H9 (cell line): ENCODE measurements around the gene ZFYVE28. TPM values are rescaled to one million over a fixed set of nuclear protein-coding genes. Genes with fewer than 3 reads are reported as not detected.
A peak's percentile ranks its signal among the peaks of the same experiment; 100 is the strongest.
"Not testable (repeated sequence)": the region's sequence is repeated elsewhere in the genome, so short reads cannot be mapped to it uniquely, and the experiment has no call there.

ENCODE experiments used
- DNase-seq: peaks from one replicate; pipeline ENCODE4 v3.0.0-alpha.2; 2017
- H2AFZ ChIP-seq: one replicate; pipeline ENCODE4 v1.6.1; 2013; ENCODE audit warnings: mild to moderate bottlenecking, low read length, control low read depth, moderate library complexity
- H2AK5ac ChIP-seq: 2 replicates; pipeline ENCODE4 v1.6.1; 2013; ENCODE audit warnings: low read length, control low read depth, mixed read lengths; ENCODE audit not compliant: insufficient read length
- H2BK120ac ChIP-seq: one replicate; pipeline ENCODE4 v1.6.1; 2013; ENCODE audit warnings: low read depth, mild to moderate bottlenecking, low read length, control low read depth, inconsistent platforms; ENCODE audit not compliant: poor library complexity, severe bottlenecking
- H2BK12ac ChIP-seq: 2 replicates; pipeline ENCODE4 v1.6.1; 2013; ENCODE audit warnings: low read length, control low read depth, mixed read lengths, low read depth; ENCODE audit not compliant: insufficient read length
- H2BK15ac ChIP-seq: 2 replicates; pipeline ENCODE4 v1.6.1; 2013; ENCODE audit warnings: low read depth, low read length, control low read depth
- H2BK20ac ChIP-seq: one replicate; pipeline ENCODE4 v1.6.1; 2013; ENCODE audit warnings: low read depth, mild to moderate bottlenecking, low read length, control low read depth, inconsistent platforms; ENCODE audit not compliant: poor library complexity, severe bottlenecking
- H2BK5ac ChIP-seq: 2 replicates; pipeline ENCODE4 v1.6.1; 2013; ENCODE audit warnings: low read length, control low read depth, mixed read lengths; ENCODE audit not compliant: insufficient read length
- H3K14ac ChIP-seq: 2 replicates; pipeline ENCODE4 v1.6.1; 2013; ENCODE audit warnings: low read length, control low read depth; ENCODE audit not compliant: insufficient read depth
- H3K18ac ChIP-seq: 2 replicates; pipeline ENCODE4 v1.6.1; 2013; ENCODE audit warnings: low read depth, mild to moderate bottlenecking, mixed read lengths, low read length, control low read depth; ENCODE audit not compliant: insufficient read length
- H3K23ac ChIP-seq: 2 replicates; pipeline ENCODE4 v1.6.1; 2013; ENCODE audit warnings: low read length, control low read depth, mixed read lengths, low read depth; ENCODE audit not compliant: insufficient read length
- H3K23me2 ChIP-seq: 2 replicates; pipeline ENCODE4 v1.6.1; 2013; ENCODE audit warnings: low read depth, mild to moderate bottlenecking, mixed read lengths, low read length, control low read depth; ENCODE audit not compliant: insufficient read length, poor library complexity, severe bottlenecking
- H3K27ac ChIP-seq: 2 replicates; pipeline ENCODE4 v1.5.1; 2013; ENCODE audit warnings: low read length, control low read depth, mixed read lengths, low read depth; ENCODE audit not compliant: insufficient read length
- H3K27me3 ChIP-seq: 2 replicates; pipeline ENCODE4 v1.6.1; 2013; ENCODE audit warnings: low read length, control low read depth, inconsistent platforms; ENCODE audit not compliant: insufficient read depth
- H3K4ac ChIP-seq: 2 replicates; pipeline ENCODE4 v1.6.1; 2013; ENCODE audit warnings: low read depth, mild to moderate bottlenecking, control low read depth, inconsistent platforms, low read length, moderate library complexity
- H3K4me1 ChIP-seq: 2 replicates; pipeline ENCODE4 v1.6.1; 2013; ENCODE audit warnings: low read length, control low read depth, inconsistent platforms; ENCODE audit not compliant: insufficient read depth
- H3K4me2 ChIP-seq: 2 replicates; pipeline ENCODE4 v1.6.1; 2013; ENCODE audit warnings: low read length, control low read depth, mixed read lengths; ENCODE audit not compliant: insufficient read length, insufficient read depth
- H3K56ac ChIP-seq: 2 replicates; pipeline ENCODE4 v1.6.1; 2013; ENCODE audit warnings: low read depth, mild to moderate bottlenecking, mixed read lengths, low read length, control low read depth; ENCODE audit not compliant: insufficient read length
- H3K79me1 ChIP-seq: 2 replicates; pipeline ENCODE4 v1.6.1; 2013; ENCODE audit warnings: low read depth, mild to moderate bottlenecking, moderate library complexity, low read length, control low read depth, inconsistent platforms; ENCODE audit not compliant: insufficient read depth, poor library complexity, severe bottlenecking
- H3K79me2 ChIP-seq: 2 replicates; pipeline ENCODE4 v1.6.1; 2013; ENCODE audit warnings: low read length, control low read depth, inconsistent platforms; ENCODE audit not compliant: insufficient read depth
- H3K9ac ChIP-seq: 2 replicates; pipeline ENCODE4 v1.6.1; 2013; ENCODE audit warnings: low read length, control low read depth, mixed read lengths; ENCODE audit not compliant: insufficient read length; ENCODE audit errors: extremely low read depth
- H3K9me3 ChIP-seq: one replicate; pipeline ENCODE4 v1.6.1; 2013; ENCODE audit warnings: low read depth, low read length, inconsistent platforms; ENCODE audit not compliant: control insufficient read depth
- H3T11ph ChIP-seq: one replicate; pipeline ENCODE4 v1.6.1; 2013; ENCODE audit warnings: mild to moderate bottlenecking, low read length, control low read depth, inconsistent platforms
- H4K20me1 ChIP-seq: one replicate; pipeline ENCODE4 v1.6.1; 2013; ENCODE audit not compliant: control insufficient read depth, insufficient read length, insufficient read depth
- H4K5ac ChIP-seq: 2 replicates; pipeline ENCODE4 v1.6.1; 2013; ENCODE audit warnings: low read depth, mild to moderate bottlenecking, mixed read lengths, low read length, control low read depth; ENCODE audit not compliant: insufficient read length
- H4K8ac ChIP-seq: replicated peaks from 2 replicates; pipeline ENCODE4 v1.6.1; 2013; ENCODE audit warnings: low read length, control low read depth, mixed read lengths, low read depth; ENCODE audit not compliant: insufficient read length
- H4K91ac ChIP-seq: 2 replicates; pipeline ENCODE4 v1.6.1; 2013; ENCODE audit warnings: low read depth, mild to moderate bottlenecking, moderate library complexity, mixed read lengths, low read length, control low read depth; ENCODE audit not compliant: insufficient read length
- H3K27ac Mint-ChIP-seq, 3 experiments: 2 replicates in 2 of 3; 3 replicates in 1 of 3; pipeline ENCODE4 v1.8.0; 2020 to 2021; ENCODE audit warnings: mixed read lengths in 3 of 3, mild to moderate bottlenecking in 1 of 3, moderate library complexity in 1 of 3
- H3K27me3 Mint-ChIP-seq: 2 replicates; pipeline ENCODE4 v1.8.0; 2021; ENCODE audit warnings: low read depth, mild to moderate bottlenecking, moderate library complexity, mixed read lengths
- H3K36me3 Mint-ChIP-seq, 3 experiments: 2 replicates in 2 of 3; 3 replicates in 1 of 3; pipeline ENCODE4 v1.8.0; 2020 to 2021; ENCODE audit warnings: low read depth in 3 of 3, mixed read lengths in 3 of 3; ENCODE audit not compliant: insufficient read depth in 1 of 3
- H3K4me1 Mint-ChIP-seq, 2 experiments: 2 replicates each; pipeline ENCODE4 v1.8.0; 2020; ENCODE audit warnings: mixed read lengths in 2 of 2
- H3K4me3 Mint-ChIP-seq, 2 experiments: 2 replicates in 1 of 2; 3 replicates in 1 of 2; pipeline ENCODE4 v1.8.0; 2020 to 2021; ENCODE audit warnings: mild to moderate bottlenecking in 2 of 2, mixed read lengths in 2 of 2, moderate library complexity in 1 of 2
- H3K9me3 Mint-ChIP-seq, 2 experiments: 2 replicates in 1 of 2; 3 replicates in 1 of 2; pipeline ENCODE4 v1.8.0; 2020; ENCODE audit warnings: mild to moderate bottlenecking in 2 of 2, mixed read lengths in 2 of 2, moderate library complexity in 1 of 2
- CTCF ChIP-seq: fragments of 200-600 bp; sonication (generic); conservative IDR thresholded peaks from 3 replicates; pipeline ENCODE4 v1.8.0; 2021; ENCODE audit warnings: antibody characterized with exemption, mild to moderate bottlenecking
- WGBS: extraction: QIAGEN DNeasy Blood & Tissue Kit; methylation state at CpG from one replicate; pipeline ENCODE4 v1.1.7; 2013; ENCODE audit warnings: missing lambda C conversion rate, low lambda C conversion rate, mixed read lengths; ENCODE audit not compliant: insufficient read length; ENCODE audit errors: extremely low coverage; 5-methylcytosine and 5-hydroxymethylcytosine counted together
- total RNA-seq: library from RNA; stranded (reverse); gene quantifications from 2 replicates; pipeline ENCODE4 v1.2.1, GENCODE V29; 2021

Gene ZFYVE28
- total RNA-seq, 1 experiment from 2014 or later = 0.98 TPM

- no peak overlapping the region for H2BK5ac ChIP-seq
These were observed 13.6 kb upstream of the ZFYVE28 start for GRCh38 chr4:2432004-2432403.

GRCh38 chr4:2429945-2430757 is 11.7 kb upstream of the ZFYVE28 start:
- not testable (repeated sequence) for H3K27me3 Mint-ChIP-seq, H3K9me3 Mint-ChIP-seq, H2BK120ac ChIP-seq, H3K23ac ChIP-seq, H3K4ac ChIP-seq, H3K9me3 ChIP-seq, H3K9ac ChIP-seq, H2BK20ac ChIP-seq, H3T11ph ChIP-seq, H3K4me1 Mint-ChIP-seq, H3K27me3 ChIP-seq, H3K4me3 Mint-ChIP-seq, H3K23me2 ChIP-seq, H3K79me2 ChIP-seq, H3K56ac ChIP-seq, H4K20me1 ChIP-seq, H2BK5ac ChIP-seq, H4K91ac ChIP-seq, H2BK15ac ChIP-seq, H3K79me1 ChIP-seq, H3K4me2 ChIP-seq, H3K36me3 Mint-ChIP-seq, H2BK12ac ChIP-seq, H2AFZ ChIP-seq, H3K4me1 ChIP-seq, H3K18ac ChIP-seq, H4K5ac ChIP-seq, DNase-seq, H2AK5ac ChIP-seq, H3K27ac ChIP-seq, H3K27ac Mint-ChIP-seq, H3K14ac ChIP-seq, H4K8ac ChIP-seq
- no CpG with 5 or more reads among the region's 49 CpGs for WGBS

More at GRCh38 chr4:2432004-2432403, 13.6 kb upstream of the ZFYVE28 start:
- Mint-ChIP-seq H3K9me3 (no peaks in the 10 kb centered on the region; a peak in 1 of 5 replicates), H3K27me3 (peaks cover 4% of the 10 kb centered on the region; the same call in 1 of the 2 replicates), H3K27ac (no peak overlapping the region), H3K4me1 (peaks cover 6 to 9% of the 10 kb centered on the region in 2 experiments), H3K4me3 (no peak overlapping the region), H3K36me3 (no peaks in the 10 kb centered on the region)
- H3K27me3 ChIP-seq = no peaks in the 10 kb centered on the region
- no peaks in the 10 kb centered on the region for H3K79me1 ChIP-seq
- H3K4ac ChIP-seq = no peak overlapping the region
- no peak overlapping the region for H3K18ac ChIP-seq
- H3K23ac ChIP-seq = no peak overlapping the region
- H2BK15ac ChIP-seq = no peak overlapping the region
- H2AK5ac ChIP-seq = no peak overlapping the region
- H2BK120ac ChIP-seq = no peak overlapping the region
- no peak overlapping the region for H3T11ph ChIP-seq
- H2BK12ac ChIP-seq = no peak overlapping the region
- H3K23me2 ChIP-seq = no peaks in the 10 kb centered on the region
- no peak overlapping the region for H2AFZ ChIP-seq
- TF ChIP-seq CTCF = no peak
- no peak overlapping the region for H3K14ac ChIP-seq
- H3K4me1 ChIP-seq = no peaks in the 10 kb centered on the region
- H3K9me3 ChIP-seq = no peaks in the 10 kb centered on the region
- H3K4me2 ChIP-seq = no peak overlapping the region
- H4K5ac ChIP-seq = peak overlapping the region; percentile 43
- no peak for DNase-seq
- no peaks in the 10 kb centered on the region for H4K20me1 ChIP-seq
- H4K91ac ChIP-seq = no peak overlapping the region
- H2BK20ac ChIP-seq = no peak overlapping the region
- no peak overlapping the region for H4K8ac ChIP-seq
- H3K27ac ChIP-seq = no peak overlapping the region
- no peak overlapping the region for H3K56ac ChIP-seq
- no peaks in the 10 kb centered on the region for H3K79me2 ChIP-seq
- H3K9ac ChIP-seq = no peak overlapping the region
